Kidney epithelial cell (primary cell): ENCODE measurements around the gene CX3CL1. TPM values are rescaled to one million over a fixed set of nuclear protein-coding genes. Genes with fewer than 3 reads are reported as not detected.

Source experiments
- DNase-seq: peaks from one replicate; pipeline ENCODE4 v3.0.0-alpha.2; 2010; ENCODE audit warnings: low read depth
- H3K27me3 ChIP-seq: 2 replicates; pipeline ENCODE4 v1.6.0; 2011; ENCODE audit warnings: low read length; ENCODE audit not compliant: control insufficient read depth, insufficient read depth
- H3K36me3 ChIP-seq: 2 replicates; pipeline ENCODE4 v1.5.1; 2011; ENCODE audit warnings: low read length; ENCODE audit not compliant: control insufficient read depth, insufficient read depth
- H3K4me3 ChIP-seq: 2 replicates; pipeline ENCODE4 v1.5.1; 2011; ENCODE audit warnings: low read depth, mild to moderate bottlenecking, control low read depth, low read length
- total RNA-seq: library from RNA; depleted of rRNA; stranded (reverse); fragments of >200 nt; gene quantifications from 2 replicates; pipeline ENCODE4 v1.2.3, GENCODE V29; 2015
- TF ChIP-seq, protein P1 (sequence below): IDR thresholded peaks from 2 replicates; pipeline ENCODE4 v1.5.1; 2011; ENCODE audit warnings: mild to moderate bottlenecking, moderate library complexity, low read length, control low read depth, inconsistent platforms; ENCODE audit not compliant: insufficient read depth, poor library complexity, severe bottlenecking

CX3CL1 gene
- total RNA-seq, 1 donor from 2014 or later, result 24.8 TPM

DNA sequence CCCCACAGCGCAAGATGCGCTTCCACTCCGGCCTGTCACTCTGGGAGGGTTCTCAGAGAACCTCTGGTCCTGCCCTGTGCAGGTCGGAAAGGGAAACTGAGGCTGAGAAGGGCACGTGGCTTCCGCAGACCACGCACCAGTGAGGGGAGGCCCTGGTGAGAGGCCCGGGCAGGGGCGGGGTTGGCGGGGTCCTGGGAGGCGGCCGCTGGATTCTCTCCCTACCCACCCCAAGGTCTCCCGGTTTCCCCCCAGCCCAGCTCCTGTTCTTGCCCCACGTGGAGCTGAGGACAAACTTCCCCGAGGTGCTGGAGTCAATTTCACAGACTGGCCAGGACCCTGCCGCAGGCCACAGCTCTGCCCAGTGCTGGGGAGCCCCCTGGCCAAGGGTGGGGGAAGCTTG is 43.8 kb downstream of the CX3CL1 start:
- DNase-seq, result no peak
- Histone ChIP-seq H3K36me3 (no peaks in the 10 kb centered on the region), H3K4me3 (no peak overlapping the region), H3K27me3 (peaks cover 2% of the 10 kb centered on the region)
- TF ChIP-seq, protein P1, sequence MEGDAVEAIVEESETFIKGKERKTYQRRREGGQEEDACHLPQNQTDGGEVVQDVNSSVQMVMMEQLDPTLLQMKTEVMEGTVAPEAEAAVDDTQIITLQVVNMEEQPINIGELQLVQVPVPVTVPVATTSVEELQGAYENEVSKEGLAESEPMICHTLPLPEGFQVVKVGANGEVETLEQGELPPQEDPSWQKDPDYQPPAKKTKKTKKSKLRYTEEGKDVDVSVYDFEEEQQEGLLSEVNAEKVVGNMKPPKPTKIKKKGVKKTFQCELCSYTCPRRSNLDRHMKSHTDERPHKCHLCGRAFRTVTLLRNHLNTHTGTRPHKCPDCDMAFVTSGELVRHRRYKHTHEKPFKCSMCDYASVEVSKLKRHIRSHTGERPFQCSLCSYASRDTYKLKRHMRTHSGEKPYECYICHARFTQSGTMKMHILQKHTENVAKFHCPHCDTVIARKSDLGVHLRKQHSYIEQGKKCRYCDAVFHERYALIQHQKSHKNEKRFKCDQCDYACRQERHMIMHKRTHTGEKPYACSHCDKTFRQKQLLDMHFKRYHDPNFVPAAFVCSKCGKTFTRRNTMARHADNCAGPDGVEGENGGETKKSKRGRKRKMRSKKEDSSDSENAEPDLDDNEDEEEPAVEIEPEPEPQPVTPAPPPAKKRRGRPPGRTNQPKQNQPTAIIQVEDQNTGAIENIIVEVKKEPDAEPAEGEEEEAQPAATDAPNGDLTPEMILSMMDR, result no peak

DNA sequence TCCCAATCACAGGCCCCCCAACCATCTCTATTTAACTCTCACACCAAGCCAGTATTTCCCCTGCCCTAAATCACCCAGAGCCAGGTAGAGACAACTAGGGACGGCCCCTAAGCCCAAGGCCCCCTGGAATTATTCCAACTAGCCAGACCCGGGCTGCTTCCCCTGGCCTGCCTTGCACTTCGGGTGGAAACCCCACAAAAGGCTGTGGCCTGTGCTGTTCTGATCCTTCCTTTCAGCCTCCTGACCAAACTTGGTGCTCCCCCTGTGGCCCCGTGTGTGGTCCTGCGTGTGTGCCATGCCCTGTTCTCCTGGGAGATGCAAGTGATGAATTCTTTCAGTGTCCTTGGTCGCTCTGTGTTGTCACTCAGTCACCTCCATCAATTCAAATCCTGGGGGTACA is 47.2 kb downstream of the CX3CL1 start:
- no peaks in the 10 kb centered on the region for H3K27me3 ChIP-seq
- TF ChIP-seq, protein P1, result no peak
- H3K36me3 ChIP-seq, result no peaks in the 10 kb centered on the region
- no peak overlapping the region for H3K4me3 ChIP-seq
- no peak for DNase-seq

DNA sequence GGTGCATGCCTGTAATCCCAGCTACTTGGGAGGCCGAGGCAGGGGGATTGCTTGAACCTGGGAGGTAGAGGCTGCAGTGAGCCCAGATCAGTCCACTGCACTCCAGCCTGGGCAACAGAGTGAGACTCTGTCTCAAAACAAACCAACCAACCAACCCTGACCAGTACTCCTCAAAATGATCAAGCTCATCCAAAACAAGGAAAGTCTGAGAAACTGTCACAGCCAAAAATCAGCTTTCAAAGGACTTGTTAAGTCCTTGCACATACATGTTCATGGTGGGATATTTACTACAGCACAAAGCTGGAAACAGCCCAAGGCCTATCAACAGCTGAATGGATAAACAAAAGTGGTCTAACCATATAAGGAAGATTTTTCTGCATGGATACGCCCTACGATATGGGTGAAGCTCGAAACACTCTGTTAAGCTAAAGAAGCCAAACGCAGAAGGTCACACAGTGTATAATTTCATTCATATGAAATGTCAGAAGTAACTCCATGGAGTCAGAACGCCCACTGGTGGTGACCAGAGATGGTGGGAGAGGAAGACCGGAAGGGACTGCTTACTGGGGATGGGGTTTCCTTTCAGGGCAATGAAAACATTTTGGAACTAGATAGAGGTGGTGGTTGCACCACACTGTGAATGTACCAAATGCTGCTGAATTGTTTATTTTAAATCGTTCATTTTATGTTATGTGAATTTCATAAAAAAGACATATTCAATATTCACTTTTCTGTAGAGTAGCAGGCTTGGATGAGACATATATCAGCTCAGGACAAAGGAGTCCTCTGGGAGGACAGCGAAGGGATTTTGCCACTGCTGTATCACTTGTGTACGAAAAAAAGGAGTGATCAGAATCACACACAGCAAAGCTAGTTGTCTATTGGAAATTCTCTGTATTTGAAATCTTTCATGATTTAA is 50.0 kb downstream of the CX3CL1 start:
- no peak for DNase-seq
- Histone ChIP-seq H3K4me3 (no peak overlapping the region), H3K36me3 (no peaks in the 10 kb centered on the region), H3K27me3 (no peaks in the 10 kb centered on the region)
- TF ChIP-seq, protein P1, result peak; percentile 82

DNA sequence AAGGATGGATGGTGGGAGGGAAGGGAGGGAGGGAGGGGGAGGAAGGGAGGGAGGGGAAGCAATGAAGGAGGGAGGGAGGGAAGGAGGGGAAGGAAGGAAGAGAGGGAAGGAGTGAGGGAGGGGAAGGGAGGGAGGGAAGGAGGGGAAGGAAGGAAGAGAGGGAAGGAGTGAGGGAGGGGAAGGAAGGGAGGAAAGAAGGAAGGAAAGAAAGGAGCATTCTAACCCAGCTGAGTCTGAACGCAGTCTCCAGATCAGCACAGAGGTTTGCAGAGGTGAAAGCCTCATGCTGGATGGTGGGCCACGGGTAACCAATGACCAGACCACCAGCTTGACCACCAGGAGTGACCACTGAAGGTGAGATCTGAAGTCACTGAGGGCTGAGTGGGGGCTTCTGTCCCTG is 50.9 kb downstream of the CX3CL1 start:
- no peaks in the 10 kb centered on the region for H3K36me3 ChIP-seq
- H3K27me3 ChIP-seq, result no peaks in the 10 kb centered on the region
- no peak overlapping the region for H3K4me3 ChIP-seq
- no peak for DNase-seq
- TF ChIP-seq, protein P1, result no peak

DNA sequence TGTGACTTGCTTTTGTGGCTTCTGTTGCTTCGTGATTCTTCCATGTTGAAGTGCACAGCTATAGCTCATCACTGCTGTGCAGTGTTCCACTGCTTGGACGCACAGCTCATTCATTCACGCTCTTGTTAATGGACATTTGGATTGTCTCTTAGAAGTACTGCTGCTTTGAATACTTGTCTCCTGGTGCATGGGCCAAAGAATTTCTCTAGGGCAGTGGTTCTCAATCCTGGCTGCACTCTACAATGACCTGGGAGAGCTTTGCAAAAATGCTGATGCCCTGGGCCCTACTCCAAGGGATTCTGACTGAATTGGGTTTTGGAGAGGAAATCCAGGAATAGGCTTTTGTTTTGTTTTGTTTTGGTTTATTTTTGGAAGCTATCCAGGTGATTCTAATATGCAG is 52.3 kb downstream of the CX3CL1 start:
- Histone ChIP-seq H3K36me3 (no peaks in the 10 kb centered on the region), H3K27me3 (no peaks in the 10 kb centered on the region), H3K4me3 (no peak overlapping the region)
- DNase-seq, result no peak
- TF ChIP-seq, protein P1, result no peak
